Duodenal mucosa (tissue), 2 donors: ENCODE data around the gene ENC1.

Source experiments
- H3K27ac ChIP-seq: one replicate; pipeline ENCODE4 v1.7.0; 2013; ENCODE audit warnings: low read depth, low read length
- H3K27me3 ChIP-seq, 2 donors: one replicate each; pipeline ENCODE4 v1.7.0; 2013; ENCODE audit warnings: low read length in 2 of 2, control low read depth in 1 of 2; ENCODE audit not compliant: insufficient read depth in 2 of 2, control insufficient read depth in 1 of 2
- H3K36me3 ChIP-seq, 2 donors: one replicate each; pipeline ENCODE4 v1.7.0; 2013; ENCODE audit warnings: low read length in 2 of 2, control low read depth in 1 of 2; ENCODE audit not compliant: insufficient read depth in 2 of 2, control insufficient read depth in 1 of 2
- H3K4me1 ChIP-seq, 2 donors: one replicate each; pipeline ENCODE4 v1.7.0; 2013; ENCODE audit warnings: low read length in 2 of 2, control low read depth in 1 of 2; ENCODE audit not compliant: insufficient read depth in 2 of 2, control insufficient read depth in 1 of 2
- H3K4me3 ChIP-seq, 2 donors: one replicate each; pipeline ENCODE4 v1.7.0; 2013; ENCODE audit warnings: low read length in 2 of 2, low read depth in 1 of 2
- H3K9ac ChIP-seq, 2 donors: one replicate each; pipeline ENCODE4 v1.7.0; 2013; ENCODE audit warnings: low read length in 2 of 2, low read depth in 1 of 2
- H3K9me3 ChIP-seq, 2 donors: one replicate each; pipeline ENCODE4 v1.7.0; 2013; ENCODE audit warnings: low read length in 2 of 2, control low read depth in 1 of 2; ENCODE audit not compliant: control insufficient read depth in 1 of 2

Gene ENC1

GRCh38 chr5:74673011-74673790 is 32.7 kb upstream of the ENC1 start:
- H3K36me3 ChIP-seq = no peaks in the 10 kb centered on the region
- no peak overlapping the region for H3K27ac ChIP-seq
- H3K9ac ChIP-seq = no peak overlapping the region
- no peaks in the 10 kb centered on the region for H3K4me1 ChIP-seq
- no peaks in the 10 kb centered on the region for H3K27me3 ChIP-seq
- H3K4me3 ChIP-seq = no peak overlapping the region
- no peaks in the 10 kb centered on the region for H3K9me3 ChIP-seq

GRCh38 chr5:74672215-74672877 is 31.8 kb upstream of the ENC1 start:
- no peaks in the 10 kb centered on the region for H3K36me3 ChIP-seq
- H3K4me1 ChIP-seq = no peaks in the 10 kb centered on the region
- no peaks in the 10 kb centered on the region for H3K27me3 ChIP-seq
- no peak overlapping the region for H3K4me3 ChIP-seq
- no peak overlapping the region for H3K27ac ChIP-seq
- H3K9me3 ChIP-seq = no peaks in the 10 kb centered on the region
- H3K9ac ChIP-seq = no peak overlapping the region

GRCh38 chr5:74670396-74671038 is 30.0 kb upstream of the ENC1 start:
- Histone ChIP-seq H3K9me3 (no peaks in the 10 kb centered on the region), H3K9ac (no peak overlapping the region), H3K27ac (no peak overlapping the region), H3K4me1 (no peaks in the 10 kb centered on the region), H3K4me3 (no peak overlapping the region), H3K36me3 (no peaks in the 10 kb centered on the region), H3K27me3 (no peaks in the 10 kb centered on the region)

GRCh38 chr5:74669821-74670220 is 29.3 kb upstream of the ENC1 start:
- H3K4me3 ChIP-seq = no peak overlapping the region
- no peaks in the 10 kb centered on the region for H3K4me1 ChIP-seq
- H3K9me3 ChIP-seq = no peaks in the 10 kb centered on the region
- no peak overlapping the region for H3K27ac ChIP-seq
- H3K9ac ChIP-seq = no peak overlapping the region
- no peaks in the 10 kb centered on the region for H3K36me3 ChIP-seq
- H3K27me3 ChIP-seq = no peaks in the 10 kb centered on the region

GRCh38 chr5:74667396-74667795 is 26.9 kb upstream of the ENC1 start:
- no peak overlapping the region for H3K9ac ChIP-seq
- no peaks in the 10 kb centered on the region for H3K27me3 ChIP-seq
- no peaks in the 10 kb centered on the region for H3K9me3 ChIP-seq
- H3K27ac ChIP-seq = no peak overlapping the region
- H3K4me1 ChIP-seq = no peaks in the 10 kb centered on the region
- no peaks in the 10 kb centered on the region for H3K36me3 ChIP-seq
- H3K4me3 ChIP-seq = no peak overlapping the region

GRCh38 chr5:74665816-74666215 is 25.3 kb upstream of the ENC1 start:
- Histone ChIP-seq H3K4me1 (no peaks in the 10 kb centered on the region), H3K4me3 (no peak overlapping the region), H3K27me3 (no peaks in the 10 kb centered on the region), H3K9ac (no peak overlapping the region), H3K9me3 (no peaks in the 10 kb centered on the region), H3K36me3 (no peaks in the 10 kb centered on the region), H3K27ac (no peak overlapping the region)

- no peaks in the 10 kb centered on the region for H3K36me3 ChIP-seq
- no peaks in the 10 kb centered on the region for H3K4me1 ChIP-seq
- H3K27ac ChIP-seq = no peak overlapping the region
- no peak overlapping the region for H3K9ac ChIP-seq
- H3K9me3 ChIP-seq = no peaks in the 10 kb centered on the region
- H3K4me3 ChIP-seq = no peak overlapping the region
- H3K27me3 ChIP-seq = no peaks in the 10 kb centered on the region
Observed at GRCh38 chr5:74665273-74665672, 24.7 kb upstream of the ENC1 start.

- Histone ChIP-seq H3K9me3 (no peaks in the 10 kb centered on the region), H3K4me1 (no peaks in the 10 kb centered on the region), H3K9ac (no peak overlapping the region), H3K27ac (no peak overlapping the region), H3K27me3 (no peaks in the 10 kb centered on the region), H3K4me3 (no peak overlapping the region), H3K36me3 (no peaks in the 10 kb centered on the region)
Observed at GRCh38 chr5:74664551-74664950, 24.0 kb upstream of the ENC1 start.

GRCh38 chr5:74660873-74661272 is 20.3 kb upstream of the ENC1 start:
- Histone ChIP-seq H3K9ac (no peak overlapping the region), H3K27me3 (no peaks in the 10 kb centered on the region), H3K36me3 (no peaks in the 10 kb centered on the region), H3K4me1 (no peaks in the 10 kb centered on the region), H3K9me3 (no peaks in the 10 kb centered on the region), H3K4me3 (no peak overlapping the region), H3K27ac (no peak overlapping the region)

GRCh38 chr5:74660140-74660539 is 19.6 kb upstream of the ENC1 start:
- H3K4me1 ChIP-seq = no peaks in the 10 kb centered on the region
- no peaks in the 10 kb centered on the region for H3K36me3 ChIP-seq
- no peaks in the 10 kb centered on the region for H3K9me3 ChIP-seq
- H3K9ac ChIP-seq = no peak overlapping the region
- no peaks in the 10 kb centered on the region for H3K27me3 ChIP-seq
- H3K4me3 ChIP-seq = no peak overlapping the region
- no peak overlapping the region for H3K27ac ChIP-seq
